HG03469 (cell line): Measurements from ENCODE around the gene TELO2.

Source experiments
- ATAC-seq: cut with Tn5 transposase; IDR thresholded peaks from one replicate; pipeline ENCODE4 v1.9.1; 2021; ENCODE audit warnings: mild to moderate bottlenecking, moderate library complexity, moderate number of reproducible peaks; ENCODE audit not compliant: unreplicated experiment

TELO2 gene

GRCh38 chr16:1511662-1512569 lies 18.8 kb downstream of the TELO2 start:
- ATAC-seq: no peak

GRCh38 chr16:1512774-1513173 lies 19.6 kb downstream of the TELO2 start:
- no peak for ATAC-seq

GRCh38 chr16:1514507-1514906 lies 21.3 kb downstream of the TELO2 start:
- no peak for ATAC-seq

- ATAC-seq: no peak
Measured at GRCh38 chr16:1518626-1519135, 25.5 kb downstream of the TELO2 start.

GRCh38 chr16:1519831-1520230 lies 26.7 kb downstream of the TELO2 start:
- no peak for ATAC-seq

- ATAC-seq: no peak
Measured at GRCh38 chr16:1520461-1520860, 27.3 kb downstream of the TELO2 start.

- ATAC-seq: no peak
Measured at GRCh38 chr16:1523581-1524245, 30.6 kb downstream of the TELO2 start.

GRCh38 chr16:1524366-1524765 lies 31.2 kb downstream of the TELO2 start:
- ATAC-seq: no peak

GRCh38 chr16:1525871-1526607 lies 32.9 kb downstream of the TELO2 start:
- no peak for ATAC-seq

- ATAC-seq: no peak
Measured at GRCh38 chr16:1526608-1527555, 33.7 kb downstream of the TELO2 start.

GRCh38 chr16:1527836-1528811 lies 35.0 kb downstream of the TELO2 start:
- no peak for ATAC-seq

- no peak for ATAC-seq
Measured at GRCh38 chr16:1528921-1529537, 35.9 kb downstream of the TELO2 start.

- ATAC-seq: no peak
Measured at GRCh38 chr16:1530349-1530882, 37.3 kb downstream of the TELO2 start.

- no peak for ATAC-seq
Measured at GRCh38 chr16:1530883-1531637, 37.9 kb downstream of the TELO2 start.

GRCh38 chr16:1531638-1531910 lies 38.4 kb downstream of the TELO2 start:
- no peak for ATAC-seq

GRCh38 chr16:1532081-1532760 lies 39.1 kb downstream of the TELO2 start:
- no peak for ATAC-seq

GRCh38 chr16:1532771-1533170 lies 39.6 kb downstream of the TELO2 start:
- ATAC-seq: no peak
